ENCODE measurements around the gene IQCH. TPM values are rescaled to one million over a fixed set of nuclear protein-coding genes. Genes with fewer than 3 reads are reported as not detected.
"Not testable (repeated sequence)": the region's sequence is repeated elsewhere in the genome, so short reads cannot be mapped to it uniquely, and the experiment has no call there.

Gene IQCH
- polyA plus RNA-seq, 1 donor (not counting 4 experiments of a cell fraction or from before 2014, with no cell fraction given): 2.6 TPM

- Histone ChIP-seq H3K4me1 (ENCODE audit: control insufficient read depth, extremely low read depth, insufficient read depth, low read length) (no peaks in the 10 kb centered on the region), H3K9me1 (ENCODE audit: control insufficient read depth, extremely low read depth, insufficient read depth, low read length) (no peaks in the 10 kb centered on the region), H3K4me3 (ENCODE audit: control insufficient read depth in 2 of 3, extremely low read depth in 1 of 3, insufficient read depth in 2 of 3, low read depth in 1 of 3, low read length in 3 of 3) (no peak overlapping the region), H3K27ac (ENCODE audit: control insufficient read depth, insufficient read depth, low read length) (no peak overlapping the region), H3K79me2 (ENCODE audit: control insufficient read depth, insufficient read depth, low read length) (no peaks in the 10 kb centered on the region), H2AFZ (ENCODE audit: control insufficient read depth, low read length) (no peak overlapping the region), H3K9me3 (ENCODE audit: control insufficient read depth, low read depth, low read length) (no peaks in the 10 kb centered on the region), H3K9ac (ENCODE audit: control insufficient read depth, extremely low read depth, insufficient read depth, low read length) (no peak overlapping the region), H4K20me1 (ENCODE audit: control insufficient read depth, extremely low read depth, insufficient read depth, low read length) (no peaks in the 10 kb centered on the region), H3K27me3 (ENCODE audit: control insufficient read depth, extremely low read depth, insufficient read depth, low read length) (no peaks in the 10 kb centered on the region), H3K36me3 (ENCODE audit: control insufficient read depth in 2 of 2, extremely low read depth in 1 of 2, insufficient read depth in 2 of 2, low read length in 2 of 2) (no peaks in the 10 kb centered on the region), H3K4me2 (ENCODE audit: control insufficient read depth, extremely low read depth, insufficient read depth, low read depth, low read length) (no peak overlapping the region)
- no peak for DNase-seq (ENCODE audit: low read depth, low spot score)
- dilution Hi-C loops (cut with MboI; ENCODE audit: extremely low pct_ligation_motif_present, low sequenced_read_pairs): no loop called here
- FAIRE-seq: no peak
- TF ChIP-seq, protein P1, sequence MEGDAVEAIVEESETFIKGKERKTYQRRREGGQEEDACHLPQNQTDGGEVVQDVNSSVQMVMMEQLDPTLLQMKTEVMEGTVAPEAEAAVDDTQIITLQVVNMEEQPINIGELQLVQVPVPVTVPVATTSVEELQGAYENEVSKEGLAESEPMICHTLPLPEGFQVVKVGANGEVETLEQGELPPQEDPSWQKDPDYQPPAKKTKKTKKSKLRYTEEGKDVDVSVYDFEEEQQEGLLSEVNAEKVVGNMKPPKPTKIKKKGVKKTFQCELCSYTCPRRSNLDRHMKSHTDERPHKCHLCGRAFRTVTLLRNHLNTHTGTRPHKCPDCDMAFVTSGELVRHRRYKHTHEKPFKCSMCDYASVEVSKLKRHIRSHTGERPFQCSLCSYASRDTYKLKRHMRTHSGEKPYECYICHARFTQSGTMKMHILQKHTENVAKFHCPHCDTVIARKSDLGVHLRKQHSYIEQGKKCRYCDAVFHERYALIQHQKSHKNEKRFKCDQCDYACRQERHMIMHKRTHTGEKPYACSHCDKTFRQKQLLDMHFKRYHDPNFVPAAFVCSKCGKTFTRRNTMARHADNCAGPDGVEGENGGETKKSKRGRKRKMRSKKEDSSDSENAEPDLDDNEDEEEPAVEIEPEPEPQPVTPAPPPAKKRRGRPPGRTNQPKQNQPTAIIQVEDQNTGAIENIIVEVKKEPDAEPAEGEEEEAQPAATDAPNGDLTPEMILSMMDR (optimal IDR thresholded peaks at IDR 0.05 in 1 of 3, IDR thresholded peaks at IDR 0.05 in 1 of 3, conservative IDR thresholded peaks at IDR 0.05 in 1 of 3; ENCODE audit: extremely low read depth in 1 of 3, insufficient read depth in 2 of 3, low read length in 3 of 3): no peak
- no peak for TF ChIP-seq EZH2 (IDR thresholded peaks at IDR 0.05; ENCODE audit: low read length)
These were observed 106.5 kb downstream of the IQCH start for GRCh38 chr15:67361100-67361499.

- H3K79me2 ChIP-seq (ENCODE audit: control insufficient read depth, insufficient read depth, low read length); H2AFZ ChIP-seq (ENCODE audit: control insufficient read depth, low read length); H4K20me1 ChIP-seq (ENCODE audit: control insufficient read depth, extremely low read depth, insufficient read depth, low read length); H3K4me2 ChIP-seq (ENCODE audit: control insufficient read depth, extremely low read depth, insufficient read depth, low read depth, low read length); H3K27me3 ChIP-seq (ENCODE audit: control insufficient read depth, extremely low read depth, insufficient read depth, low read length); DNase-seq (ENCODE audit: low read depth, low spot score); dilution Hi-C loops (cut with MboI; ENCODE audit: extremely low pct_ligation_motif_present, low sequenced_read_pairs); H3K9me3 ChIP-seq (ENCODE audit: control insufficient read depth, low read depth, low read length); H3K4me3 ChIP-seq (ENCODE audit: control insufficient read depth in 2 of 3, extremely low read depth in 1 of 3, insufficient read depth in 2 of 3, low read depth in 1 of 3, low read length in 3 of 3); H3K9ac ChIP-seq (ENCODE audit: control insufficient read depth, extremely low read depth, insufficient read depth, low read length); H3K9me1 ChIP-seq (ENCODE audit: control insufficient read depth, extremely low read depth, insufficient read depth, low read length); H3K36me3 ChIP-seq (ENCODE audit: control insufficient read depth in 2 of 2, extremely low read depth in 1 of 2, insufficient read depth in 2 of 2, low read length in 2 of 2); FAIRE-seq; H3K4me1 ChIP-seq (ENCODE audit: control insufficient read depth, extremely low read depth, insufficient read depth, low read length); H3K27ac ChIP-seq (ENCODE audit: control insufficient read depth, insufficient read depth, low read length): not testable (repeated sequence)
These were observed 109.1 kb downstream of the IQCH start for GRCh38 chr15:67363712-67364111.

- H3K4me3 ChIP-seq (ENCODE audit: control insufficient read depth in 2 of 3, extremely low read depth in 1 of 3, insufficient read depth in 2 of 3, low read depth in 1 of 3, low read length in 3 of 3): no peak overlapping the region
- FAIRE-seq: no peak
- dilution Hi-C loops (cut with MboI; ENCODE audit: extremely low pct_ligation_motif_present, low sequenced_read_pairs): no loop called here
These were observed 111.4 kb downstream of the IQCH start for GRCh38 chr15:67365994-67366393.

More at GRCh38 chr15:67365994-67366393, 111.4 kb downstream of the IQCH start:
- Histone ChIP-seq H3K36me3 (ENCODE audit: control insufficient read depth in 2 of 2, extremely low read depth in 1 of 2, insufficient read depth in 2 of 2, low read length in 2 of 2) (no peaks in the 10 kb centered on the region), H3K9me3 (ENCODE audit: control insufficient read depth, low read depth, low read length) (no peaks in the 10 kb centered on the region), H3K79me2 (ENCODE audit: control insufficient read depth, insufficient read depth, low read length) (no peaks in the 10 kb centered on the region), H2AFZ (ENCODE audit: control insufficient read depth, low read length) (no peak overlapping the region), H3K4me1 (ENCODE audit: control insufficient read depth, extremely low read depth, insufficient read depth, low read length) (no peaks in the 10 kb centered on the region), H3K27ac (ENCODE audit: control insufficient read depth, insufficient read depth, low read length) (no peak overlapping the region), H3K9me1 (ENCODE audit: control insufficient read depth, extremely low read depth, insufficient read depth, low read length) (no peaks in the 10 kb centered on the region), H3K27me3 (ENCODE audit: control insufficient read depth, extremely low read depth, insufficient read depth, low read length) (no peaks in the 10 kb centered on the region), H4K20me1 (ENCODE audit: control insufficient read depth, extremely low read depth, insufficient read depth, low read length) (no peaks in the 10 kb centered on the region), H3K4me2 (ENCODE audit: control insufficient read depth, extremely low read depth, insufficient read depth, low read depth, low read length) (no peak overlapping the region), H3K9ac (ENCODE audit: control insufficient read depth, extremely low read depth, insufficient read depth, low read length) (no peak overlapping the region)
- TF ChIP-seq, protein P1 (optimal IDR thresholded peaks at IDR 0.05 in 1 of 3, IDR thresholded peaks at IDR 0.05 in 1 of 3, conservative IDR thresholded peaks at IDR 0.05 in 1 of 3; ENCODE audit: extremely low read depth in 1 of 3, insufficient read depth in 2 of 3, low read length in 3 of 3): no peak
- no peak for TF ChIP-seq EZH2 (IDR thresholded peaks at IDR 0.05; ENCODE audit: low read length)
- no peak for DNase-seq (ENCODE audit: low read depth, low spot score)
